Activated CD4-positive, alpha-beta T cell treated with anti-CD3 and anti-CD28 coated beads for 36 hours (primary cell): Measurements from ENCODE around the gene PJVK. TPM values are rescaled to one million over a fixed set of nuclear protein-coding genes. Genes with fewer than 3 reads are reported as not detected.
"Not testable (repeated sequence)": the region's sequence is repeated elsewhere in the genome, so short reads cannot be mapped to it uniquely, and the experiment has no call there.

Source experiments
- ATAC-seq: fragments of 200-7000 bp; cut with Tn5 transposase; one replicate; pipeline ENCODE4 v1.10.0; 2021; ENCODE audit warnings: mild to moderate bottlenecking, moderate library complexity
- CTCF ChIA-PET: fragments of 350-600 bp; sonication (Branson Sonifier 250); formaldehyde crosslinking; loops from one replicate; lab custom pipeline; 2021; ENCODE audit warnings: antibody characterized with exemption; lab: Charles Lee
- POLR2A ChIA-PET: fragments of 350-600 bp; sonication (Branson Sonifier 250); formaldehyde crosslinking; loops from one replicate; lab custom pipeline; 2021; ENCODE audit warnings: antibody characterized with exemption, inconsistent platforms; lab: Charles Lee
- DNase-seq: peaks from one replicate; pipeline ENCODE4 v3.0.0-alpha.2; 2020
- H3K27ac Mint-ChIP-seq: one replicate; pipeline ENCODE4 v1.8.0; 2021; ENCODE audit warnings: mixed read lengths
- H3K27me3 Mint-ChIP-seq: one replicate; pipeline ENCODE4 v1.8.0; 2021; ENCODE audit warnings: mixed read lengths
- H3K36me3 Mint-ChIP-seq: one replicate; pipeline ENCODE4 v1.8.0; 2021; ENCODE audit warnings: low read depth, mixed read lengths
- H3K4me1 Mint-ChIP-seq: one replicate; pipeline ENCODE4 v1.8.0; 2021; ENCODE audit warnings: mixed read lengths
- H3K4me3 Mint-ChIP-seq: one replicate; pipeline ENCODE4 v1.8.0; 2021; ENCODE audit warnings: mild to moderate bottlenecking, moderate library complexity, mixed read lengths
- H3K9me3 Mint-ChIP-seq: one replicate; pipeline ENCODE4 v1.8.0; 2021; ENCODE audit warnings: low read depth, mixed read lengths
- intact Hi-C, 2 experiments: fragments of 100-400 bp; cut with DNase I in 1 of 2; cut with micrococcal nuclease in 1 of 2; formaldehyde crosslinking; loops; one replicate each; pipeline versions ENCODE4 v1.14.2 to v1.15.1; 2022 to 2024; cut with DNase I, micrococcal nuclease
- total RNA-seq, 2 experiments: library from RNA; stranded (reverse); gene quantifications; one replicate each; pipeline ENCODE4 v1.2.3, GENCODE V29; 2021

Gene PJVK
- total RNA-seq, 2 experiments from 2014 or later: 1.9 to 2.4 TPM

GRCh38 chr2:178414266-178415247 lies 36.6 kb upstream of the PJVK start:
- ATAC-seq (peak; percentile 83), DNase-seq (peak; percentile 90)
- Mint-ChIP-seq H3K36me3 (no peaks in the 10 kb centered on the region), H3K4me1 (peaks cover 11% of the 10 kb centered on the region), H3K9me3 (no peaks in the 10 kb centered on the region), H3K27ac (peak overlapping the region; percentile 71), H3K27me3 (no peaks in the 10 kb centered on the region), H3K4me3 (peak overlapping the region; percentile 67)
- ChIA-PET POLR2A (interaction anchor here (0.6 to 1.6 kb wide), 3 partner anchors 36 to 642 kb away, joined by 3 to 4 read pairs (median 4); partner anchors contain the start of genes PJVK, PLEKHA3 and PRKRA), CTCF (interaction anchor here (0.6 to 5.9 kb wide), 31 partner anchors 9 to 1661 kb away, joined by 3 to 91 read pairs (median 5); partner anchors contain the start of genes PJVK, PRKRA and RBM45)
- intact Hi-C loops: loop anchor here (1.0 to 10.0 kb wide), 10 partner anchors 17 to 800 kb away; partner anchors contain the start of genes RBM45 (in 2 of the 2) and OSBPL6 (in 1 of the 2)

DNA sequence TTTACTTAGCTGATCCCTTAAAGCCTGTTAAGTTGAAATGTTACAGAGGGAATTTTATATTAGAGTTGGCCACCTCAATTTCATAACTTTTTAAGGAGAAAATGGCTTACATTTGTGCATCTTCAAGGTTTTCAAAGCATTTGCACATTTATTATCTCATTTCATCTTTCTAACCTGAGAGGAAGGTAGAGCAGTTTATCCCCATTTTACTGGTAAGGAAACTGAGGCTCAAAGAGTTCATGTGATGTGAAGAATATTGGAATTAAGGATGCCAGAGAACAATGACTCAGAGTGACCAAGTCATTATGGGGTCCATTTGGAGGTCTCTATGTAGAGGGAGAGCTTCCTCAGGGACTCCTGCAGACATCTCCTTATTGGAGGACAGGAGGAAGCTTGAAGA lies 35.2 kb upstream of the PJVK start:
- Mint-ChIP-seq H3K4me3 (no peak overlapping the region), H3K9me3 (no peaks in the 10 kb centered on the region), H3K36me3 (no peaks in the 10 kb centered on the region), H3K27me3 (no peaks in the 10 kb centered on the region), H3K27ac (no peak overlapping the region), H3K4me1 (peaks cover 11% of the 10 kb centered on the region)
- DNase-seq (no peak), ATAC-seq (no peak)
- POLR2A ChIA-PET: no interaction called here
- CTCF ChIA-PET: interaction anchor here (0.6 to 5.9 kb wide), 4 partner anchors 11 to 303 kb away, joined by 3 to 91 read pairs (median 26); partner anchors contain the start of gene RBM45
- intact Hi-C loops: loop anchor here in 1 of 2 experiments (2.0 to 10.0 kb wide), 3 partner anchors 109 to 801 kb away; a partner anchor contains a TSS

GRCh38 chr2:178417916-178418315 lies 33.3 kb upstream of the PJVK start:
- intact Hi-C loops: loop anchor here in 1 of 2 experiments (2.0 to 10.0 kb wide), 2 partner anchors 435 to 803 kb away; a partner anchor contains a TSS
- peaks cover 3% of the 10 kb centered on the region for H3K36me3 Mint-ChIP-seq
- CTCF ChIA-PET: interaction anchor here (1.0 to 3.5 kb wide), 8 partner anchors 10 to 434 kb away, joined by 3 to 68 read pairs (median 5); partner anchors contain the start of gene RBM45
- no peak overlapping the region for H3K4me3 Mint-ChIP-seq
- H3K9me3 Mint-ChIP-seq: no peaks in the 10 kb centered on the region
- no peaks in the 10 kb centered on the region for H3K27me3 Mint-ChIP-seq
- ATAC-seq (no peak), DNase-seq (no peak)
- H3K4me1 Mint-ChIP-seq: peaks cover 10% of the 10 kb centered on the region
- POLR2A ChIA-PET: no interaction called here
- H3K27ac Mint-ChIP-seq: no peak overlapping the region

GRCh38 chr2:178418426-178418825 lies 32.8 kb upstream of the PJVK start:
- DNase-seq (no peak), ATAC-seq (no peak)
- CTCF ChIA-PET: interaction anchor here (0.9 to 3.5 kb wide), 15 partner anchors 10 to 434 kb away, joined by 3 to 68 read pairs (median 5); partner anchors contain the start of gene RBM45
- H3K27me3 Mint-ChIP-seq: no peaks in the 10 kb centered on the region
- POLR2A ChIA-PET: no interaction called here
- intact Hi-C loops: loop anchor here in 1 of 2 experiments (2.0 to 10.0 kb wide), 2 partner anchors 436 to 804 kb away; a partner anchor contains a TSS
- no peak overlapping the region for H3K27ac Mint-ChIP-seq
- peaks cover 3% of the 10 kb centered on the region for H3K36me3 Mint-ChIP-seq
- H3K4me3 Mint-ChIP-seq: no peak overlapping the region
- H3K9me3 Mint-ChIP-seq: no peaks in the 10 kb centered on the region
- peaks cover 7% of the 10 kb centered on the region for H3K4me1 Mint-ChIP-seq

DNA sequence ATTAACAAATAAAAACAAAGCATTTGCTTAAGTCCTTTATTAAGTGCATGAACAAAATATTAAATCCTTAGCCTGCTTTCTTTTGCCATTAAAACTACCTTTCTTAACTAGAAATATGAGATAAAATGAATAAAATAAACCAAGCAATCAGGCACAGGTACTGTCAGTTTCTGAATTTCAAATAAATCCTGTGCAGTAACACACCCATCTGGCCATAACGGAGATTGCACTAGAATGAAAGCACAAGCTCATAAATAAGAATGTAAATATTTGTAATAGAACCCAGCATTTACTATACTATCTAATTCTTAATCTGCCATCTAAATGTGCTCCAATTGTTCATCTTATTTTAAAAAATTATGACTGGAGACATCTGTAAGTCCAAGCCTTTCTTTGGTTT lies 32.1 kb upstream of the PJVK start:
- Mint-ChIP-seq H3K27ac (no peak overlapping the region), H3K27me3 (no peaks in the 10 kb centered on the region), H3K36me3 (peaks cover 7% of the 10 kb centered on the region), H3K4me3 (no peak overlapping the region), H3K9me3 (no peaks in the 10 kb centered on the region), H3K4me1 (peaks cover 7% of the 10 kb centered on the region)
- ATAC-seq (no peak), DNase-seq (peak; percentile 41)
- CTCF ChIA-PET: interaction anchor here (0.6 to 3.5 kb wide), 27 partner anchors 10 to 1677 kb away, joined by 3 to 68 read pairs (median 5); partner anchors contain the start of genes PRKRA and RBM45
- intact Hi-C loops: loop anchor here (1.0 to 10.0 kb wide), 4 partner anchors 22 to 804 kb away; partner anchors contain the start of gene RBM45 (in 1 of the 2)
- POLR2A ChIA-PET: no interaction called here

GRCh38 chr2:178420463-178420999 lies 30.6 kb upstream of the PJVK start:
- Mint-ChIP-seq H3K4me1 (peaks cover 2% of the 10 kb centered on the region), H3K36me3 (peaks cover 15% of the 10 kb centered on the region), H3K27me3 (no peaks in the 10 kb centered on the region), H3K27ac (no peak overlapping the region), H3K4me3 (no peak overlapping the region), H3K9me3 (peaks cover 9% of the 10 kb centered on the region)
- CTCF ChIA-PET: interaction anchor here (1.2 to 3.5 kb wide), 10 partner anchors 8 to 308 kb away, joined by 3 to 68 read pairs (median 8); partner anchors contain the start of genes PRKRA and RBM45
- POLR2A ChIA-PET: no interaction called here
- intact Hi-C loops: no loop called here
- DNase-seq (no peak), ATAC-seq (no peak)

DNA sequence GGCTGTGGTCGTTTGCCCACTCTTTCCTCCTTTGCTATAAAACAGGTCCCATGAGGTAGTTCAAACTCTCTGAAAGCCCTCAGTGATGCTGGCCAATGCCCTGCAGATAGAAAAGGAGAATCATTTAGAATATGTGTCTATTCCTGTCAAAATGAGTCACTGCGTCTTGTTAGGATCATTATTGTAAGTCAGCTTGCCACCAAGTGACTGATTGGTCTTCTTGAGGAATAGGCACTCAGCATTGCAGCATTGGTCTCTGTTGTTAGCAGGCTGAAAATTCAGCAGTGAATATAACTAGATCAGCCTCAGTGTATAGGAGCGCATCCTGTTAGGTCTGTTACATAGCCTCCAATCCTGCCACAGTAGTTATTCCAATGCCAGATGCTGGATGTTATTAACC lies 29.1 kb upstream of the PJVK start:
- ATAC-seq (peak; percentile 60), DNase-seq (no peak)
- intact Hi-C loops: no loop called here
- Mint-ChIP-seq H3K27ac (no peak overlapping the region), H3K27me3 (no peaks in the 10 kb centered on the region), H3K4me3 (no peak overlapping the region), H3K36me3 (peaks cover 30% of the 10 kb centered on the region), H3K9me3 (peaks cover 15% of the 10 kb centered on the region), H3K4me1 (no peaks in the 10 kb centered on the region)
- ChIA-PET CTCF (no interaction called here), POLR2A (no interaction called here)

GRCh38 chr2:178423746-178424145 lies 27.4 kb upstream of the PJVK start:
- CTCF ChIA-PET: interaction anchor here (1.2 to 1.4 kb wide), 2 partner anchors 9 to 12 kb away, joined by 6 to 10 read pairs; no protein-coding TSS in a partner anchor
- H3K27me3 Mint-ChIP-seq, intact Hi-C loops, POLR2A ChIA-PET, DNase-seq, H3K27ac Mint-ChIP-seq, H3K4me1 Mint-ChIP-seq, H3K4me3 Mint-ChIP-seq, ATAC-seq: not testable (repeated sequence)
- H3K36me3 Mint-ChIP-seq: peaks cover 44% of the 10 kb centered on the region
- peaks cover 15% of the 10 kb centered on the region for H3K9me3 Mint-ChIP-seq

DNA sequence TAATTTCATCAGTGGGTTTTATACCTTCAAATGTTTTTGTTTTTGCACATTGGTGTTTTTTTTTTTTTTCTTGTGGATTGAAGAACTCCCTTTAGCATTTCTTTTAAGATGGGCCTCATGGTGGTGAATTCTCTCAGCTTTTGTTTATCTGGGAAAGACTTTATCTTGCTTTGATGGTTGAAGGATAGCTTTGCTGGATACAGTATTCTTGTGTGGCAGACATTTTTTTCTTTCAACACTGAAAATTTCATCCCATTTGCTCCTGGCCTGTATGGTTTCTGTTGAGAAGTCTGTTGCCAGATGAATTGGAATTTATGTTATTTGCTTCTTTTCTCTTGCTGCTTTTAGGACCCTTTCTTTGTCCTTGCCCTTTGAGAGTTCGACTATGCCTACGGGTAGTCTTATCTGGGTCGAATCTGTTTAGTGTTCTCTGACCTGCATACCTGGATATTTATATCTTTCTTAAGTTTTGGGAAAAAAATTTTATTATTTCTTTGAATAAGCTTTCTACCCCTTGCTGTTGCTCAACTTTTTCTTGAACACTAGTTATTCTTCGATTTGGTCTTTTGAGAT lies 25.8 kb upstream of the PJVK start:
- DNase-seq (no peak), ATAC-seq (no peak)
- H3K4me3 Mint-ChIP-seq: no peak overlapping the region
- ChIA-PET POLR2A (no interaction called here), CTCF (interaction anchor here (1.3 kb wide), 1 partner anchor 11 kb away, joined by 5 read pairs; no protein-coding TSS in a partner anchor)
- no peaks in the 10 kb centered on the region for H3K27me3 Mint-ChIP-seq
- H3K4me1 Mint-ChIP-seq: no peaks in the 10 kb centered on the region
- peaks cover 15% of the 10 kb centered on the region for H3K9me3 Mint-ChIP-seq
- intact Hi-C loops: no loop called here
- peaks cover 55% of the 10 kb centered on the region for H3K36me3 Mint-ChIP-seq
- no peak overlapping the region for H3K27ac Mint-ChIP-seq

GRCh38 chr2:178426388-178426787 lies 24.8 kb upstream of the PJVK start:
- DNase-seq: no peak

More at GRCh38 chr2:178426388-178426787, 24.8 kb upstream of the PJVK start:
- intact Hi-C loops: no loop called here
- no peak overlapping the region for H3K27ac Mint-ChIP-seq
- no peaks in the 10 kb centered on the region for H3K27me3 Mint-ChIP-seq
- peaks cover 15% of the 10 kb centered on the region for H3K9me3 Mint-ChIP-seq
- no peak overlapping the region for H3K4me3 Mint-ChIP-seq
- ChIA-PET CTCF (no interaction called here), POLR2A (no interaction called here)
- ATAC-seq: no peak
- no peaks in the 10 kb centered on the region for H3K4me1 Mint-ChIP-seq
- peaks cover 60% of the 10 kb centered on the region for H3K36me3 Mint-ChIP-seq
